GM19099 (cell line): ENCODE results near the gene DEPDC5.

ENCODE experiments used
- POLR2A ChIP-seq: IDR thresholded peaks from 3 replicates; pipeline ENCODE4 v1.6.1; 2011; ENCODE audit warnings: low read depth; ENCODE audit not compliant: insufficient read length; ENCODE audit errors: extremely low read depth

DEPDC5 gene

DNA sequence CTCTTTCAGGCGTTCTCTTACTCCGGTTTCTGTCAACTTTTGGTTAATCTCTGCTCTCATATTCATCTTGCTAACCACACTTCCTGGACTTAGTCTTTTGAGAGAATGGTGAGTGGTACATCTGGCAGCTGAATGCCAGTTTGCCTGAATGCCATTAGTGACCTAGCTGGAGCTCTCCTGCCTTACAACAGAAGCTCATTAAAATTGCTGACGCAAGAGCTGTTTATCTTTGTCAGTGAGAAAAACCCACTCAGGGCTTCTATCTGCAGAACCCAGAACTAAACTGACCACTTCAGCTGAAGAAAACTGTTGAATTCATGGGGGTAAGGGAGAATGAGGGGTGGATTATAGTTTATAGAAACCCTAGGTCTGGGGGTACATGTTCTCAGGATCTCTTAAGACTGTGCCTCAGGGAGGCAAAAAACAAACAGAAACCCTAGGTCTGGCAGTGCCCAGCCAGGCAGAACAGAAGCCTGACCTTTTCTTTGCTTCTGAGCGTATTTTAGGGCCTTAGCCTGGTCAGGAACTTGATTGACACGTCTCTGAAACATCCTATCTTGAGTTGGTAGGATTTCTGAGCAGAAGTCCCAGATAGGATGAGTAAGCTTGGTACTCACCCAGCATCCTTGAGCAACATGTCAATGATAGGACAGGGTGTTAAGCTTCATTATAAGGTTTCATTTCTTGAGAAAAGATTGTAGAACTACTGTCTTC is 137.7 kb downstream of the DEPDC5 start:
- TF ChIP-seq POLR2A: no peak

DNA sequence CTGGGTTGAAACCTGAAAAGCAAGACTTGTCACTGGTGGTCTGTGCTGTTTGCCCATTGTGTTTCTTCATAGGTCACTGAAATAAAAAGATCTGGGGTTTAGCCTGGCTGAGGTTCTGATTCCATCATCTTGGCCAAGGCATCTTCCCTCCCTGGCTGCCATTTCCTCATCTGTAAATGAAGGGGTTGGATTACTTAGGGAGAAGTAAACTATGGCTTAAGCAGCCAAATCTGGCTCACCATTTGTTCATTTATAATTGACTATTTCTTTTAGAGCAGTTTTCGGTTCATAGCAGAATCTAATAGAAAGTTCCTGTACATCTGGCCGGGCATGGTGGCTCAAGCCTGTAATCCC is 138.2 kb downstream of the DEPDC5 start:
- TF ChIP-seq POLR2A: no peak

DNA sequence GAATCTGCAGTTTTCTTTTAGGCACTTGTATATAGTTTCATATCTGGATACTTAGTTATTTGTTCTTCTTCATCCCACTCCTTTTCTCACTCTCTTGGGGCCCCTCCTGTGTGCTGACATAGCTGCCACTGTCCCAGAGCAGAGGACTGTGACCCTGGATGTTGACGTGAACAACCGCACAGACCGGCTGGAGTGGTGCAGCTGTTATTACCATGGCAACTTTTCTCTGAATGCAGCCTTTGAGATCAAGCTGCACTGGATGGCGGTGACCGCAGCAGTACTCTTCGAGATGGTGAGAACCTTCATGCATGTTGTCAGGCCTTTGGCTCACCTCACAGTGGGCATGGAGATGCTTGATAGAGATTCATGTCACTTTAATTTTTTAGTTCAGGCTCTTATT is 139.6 kb downstream of the DEPDC5 start:
- no peak for TF ChIP-seq POLR2A

DNA sequence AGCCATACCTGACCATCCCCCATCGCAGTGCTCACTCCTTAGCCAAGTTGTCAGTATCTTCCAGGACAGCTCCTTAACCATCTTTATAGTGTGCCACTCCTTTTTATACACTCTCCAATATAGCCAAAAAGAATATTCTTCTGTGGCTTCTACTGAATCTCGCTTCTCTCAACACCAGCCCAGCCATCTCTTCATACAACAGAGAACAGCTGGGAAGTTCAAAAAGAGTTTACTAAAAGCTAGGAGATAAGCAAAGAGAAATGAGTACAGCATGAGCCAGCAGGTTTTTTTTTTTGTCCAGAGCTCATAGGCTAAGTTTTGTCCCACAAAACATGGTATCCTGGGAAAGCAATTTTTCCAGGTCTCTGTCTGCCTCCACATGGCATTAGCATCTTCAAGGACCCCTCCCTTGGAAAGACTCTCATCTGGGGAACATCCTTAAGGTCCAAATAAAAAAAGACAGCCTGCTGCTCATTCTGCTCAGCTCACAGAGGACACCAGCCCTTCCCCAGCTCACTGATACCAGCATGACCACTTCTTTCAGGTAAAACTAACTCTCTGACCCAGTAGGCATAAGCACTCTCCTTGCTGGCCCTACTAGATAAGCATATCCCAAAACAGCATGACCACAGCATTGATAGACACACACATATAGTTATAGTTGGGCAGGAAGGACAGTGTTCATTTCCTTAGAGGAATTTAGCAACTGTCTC is 141.7 kb downstream of the DEPDC5 start:
- TF ChIP-seq POLR2A: no peak

DNA sequence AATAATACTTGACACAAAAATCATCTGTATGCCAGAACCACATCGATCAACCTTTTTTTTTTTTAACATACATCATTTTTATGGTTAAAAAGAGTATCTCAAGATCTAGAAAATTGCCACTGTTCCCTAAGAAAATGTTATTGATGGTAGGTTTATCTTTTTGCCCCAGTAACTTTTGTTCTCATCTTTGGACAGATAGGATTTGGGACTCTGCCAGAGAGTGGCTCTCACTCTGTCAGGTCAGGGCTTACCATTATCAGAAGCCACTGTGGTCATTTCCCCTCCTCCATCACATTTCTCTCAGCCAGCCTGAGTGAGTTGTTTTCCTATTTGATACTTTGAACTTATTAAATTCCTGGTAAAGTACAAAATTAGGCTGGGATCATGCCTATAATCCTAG is 142.7 kb downstream of the DEPDC5 start:
- TF ChIP-seq POLR2A: no peak

DNA sequence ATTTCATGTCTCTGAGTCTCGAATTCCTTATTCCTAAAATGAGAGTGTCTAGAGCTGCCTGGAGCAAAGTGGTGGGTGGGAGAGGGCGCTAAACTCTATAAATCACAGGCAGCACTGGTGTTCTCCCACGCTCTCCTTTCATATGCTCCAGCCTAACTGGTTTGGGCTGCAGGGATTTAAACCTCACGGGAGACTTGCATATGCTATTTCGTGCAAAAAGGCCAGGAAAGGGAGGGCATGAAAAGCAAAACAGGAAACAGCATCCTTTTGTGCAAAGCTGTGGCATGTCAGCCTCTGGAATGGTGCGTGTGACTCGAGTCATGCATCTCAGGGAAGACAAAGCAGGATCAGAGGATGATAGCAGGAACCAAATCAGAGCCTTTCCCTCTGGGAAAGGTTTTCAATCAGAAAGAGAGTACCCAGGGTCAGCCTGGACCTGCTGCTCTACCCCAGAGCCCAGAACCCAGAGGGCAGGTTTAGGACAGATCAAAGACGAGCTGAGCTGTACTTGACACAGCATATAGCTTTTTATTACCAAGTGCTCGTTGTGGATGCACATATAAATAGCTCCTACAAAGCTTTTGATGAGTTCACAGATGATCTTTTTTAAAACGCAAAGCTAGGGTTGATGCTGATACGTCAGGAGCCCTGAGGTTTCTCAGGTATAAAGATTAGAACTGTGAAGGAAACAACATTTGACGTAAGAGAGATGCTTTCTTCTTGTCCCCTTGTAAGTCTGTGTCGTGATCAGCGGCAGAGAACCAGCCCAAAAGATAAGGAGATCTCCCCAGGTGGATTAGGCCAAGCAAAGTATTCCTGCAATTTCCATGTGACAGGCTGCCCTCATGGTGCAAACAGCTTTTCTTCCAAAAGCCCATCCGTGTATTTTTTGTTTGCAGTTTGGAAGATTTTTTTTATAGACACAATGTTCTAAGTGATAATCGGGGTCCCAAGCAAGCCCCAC is 144.3 kb downstream of the DEPDC5 start:
- no peak for TF ChIP-seq POLR2A

DNA sequence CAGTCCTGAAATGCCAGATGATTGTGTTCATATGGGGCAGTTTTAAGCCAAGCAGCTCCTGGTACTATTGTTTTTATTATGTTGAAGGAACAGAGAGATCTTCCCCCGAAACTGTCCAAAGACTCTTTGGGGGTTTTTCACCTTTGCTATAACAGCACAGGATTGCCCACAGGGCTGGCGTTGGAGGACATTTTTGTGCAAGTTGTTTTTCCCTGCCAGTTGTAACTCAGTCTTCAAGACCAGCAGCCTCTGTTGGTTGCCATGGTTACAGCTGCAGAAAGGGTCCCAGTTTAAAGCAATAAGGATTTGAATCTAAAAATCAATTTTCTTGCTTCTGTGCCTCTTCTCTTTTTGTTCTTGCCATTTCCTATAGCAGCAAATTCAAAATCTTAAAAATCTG is 145.1 kb downstream of the DEPDC5 start:
- no peak for TF ChIP-seq POLR2A

DNA sequence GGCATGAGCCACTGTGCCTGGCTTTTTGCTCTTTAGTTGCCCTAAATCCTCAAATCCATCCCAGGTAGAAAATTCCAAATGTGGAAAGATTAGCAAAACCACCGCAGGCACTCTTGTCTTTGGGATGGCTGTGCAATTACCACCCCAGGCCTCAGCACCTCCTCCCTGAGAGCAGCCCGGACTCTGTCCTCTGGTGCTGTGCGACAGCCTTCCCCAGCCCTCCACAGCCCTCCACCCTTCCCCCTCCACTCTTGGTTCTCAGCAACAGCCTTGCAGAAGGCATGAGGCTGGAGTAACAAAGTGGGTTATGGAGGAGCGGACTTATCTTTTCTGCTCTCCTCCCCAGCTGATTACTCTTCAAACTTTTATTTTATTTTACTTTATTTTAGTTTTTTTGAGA is 145.8 kb downstream of the DEPDC5 start:
- no peak for TF ChIP-seq POLR2A

DNA sequence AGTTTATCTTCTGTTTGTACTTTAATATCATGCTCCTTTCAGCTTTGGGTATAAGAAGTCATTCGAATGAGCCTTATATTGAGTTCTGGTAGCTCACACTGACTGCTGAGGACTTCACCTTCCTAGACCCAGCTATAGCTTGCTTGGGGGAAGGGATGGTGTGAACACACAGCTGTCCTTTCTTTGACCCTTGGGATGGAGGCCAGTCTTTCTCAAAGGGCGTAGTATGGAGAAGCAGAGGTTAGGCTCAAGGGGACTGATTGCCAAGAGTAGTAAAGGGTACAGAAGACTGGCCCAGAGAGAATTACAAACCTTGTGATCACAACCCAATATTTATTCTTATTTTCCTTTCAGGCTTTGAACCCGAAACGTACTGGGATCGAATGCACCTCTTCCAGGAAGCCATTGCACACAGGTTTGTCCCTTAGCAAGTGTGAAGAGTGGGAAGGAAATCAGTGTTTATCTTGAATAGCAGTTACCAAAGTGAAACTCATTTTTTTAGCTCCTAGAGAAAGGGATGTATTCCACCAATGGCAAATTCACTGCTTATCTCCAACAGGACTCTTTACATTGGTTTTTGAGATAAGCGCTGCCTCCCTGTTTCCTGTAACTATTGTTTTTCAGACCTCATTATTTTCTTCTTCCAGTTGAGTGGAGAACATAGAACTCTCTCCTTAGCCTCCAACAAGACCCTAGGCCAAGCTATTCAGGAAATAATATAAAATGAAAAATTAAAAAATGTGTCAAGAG is 147.7 kb downstream of the DEPDC5 start:
- TF ChIP-seq POLR2A: no peak

DNA sequence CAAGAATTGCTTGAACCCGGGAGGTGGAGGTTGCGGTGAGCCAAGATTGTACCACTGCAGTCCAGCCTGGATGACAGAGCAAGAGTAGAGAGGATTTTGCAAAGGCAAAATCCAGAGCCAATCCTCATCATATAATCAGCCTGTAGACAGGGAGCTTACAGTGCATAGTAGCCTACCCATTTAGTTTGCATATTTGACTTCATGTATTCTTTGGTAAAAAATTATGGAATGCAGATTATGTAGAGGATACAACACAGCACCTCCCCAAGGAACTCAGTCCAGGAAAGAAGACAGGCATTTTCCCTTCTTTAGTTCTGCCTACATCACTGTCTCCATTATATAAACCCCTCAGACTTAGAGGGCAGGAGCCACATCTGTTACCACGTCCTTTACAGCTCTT is 150.8 kb downstream of the DEPDC5 start:
- TF ChIP-seq POLR2A: no peak

DNA sequence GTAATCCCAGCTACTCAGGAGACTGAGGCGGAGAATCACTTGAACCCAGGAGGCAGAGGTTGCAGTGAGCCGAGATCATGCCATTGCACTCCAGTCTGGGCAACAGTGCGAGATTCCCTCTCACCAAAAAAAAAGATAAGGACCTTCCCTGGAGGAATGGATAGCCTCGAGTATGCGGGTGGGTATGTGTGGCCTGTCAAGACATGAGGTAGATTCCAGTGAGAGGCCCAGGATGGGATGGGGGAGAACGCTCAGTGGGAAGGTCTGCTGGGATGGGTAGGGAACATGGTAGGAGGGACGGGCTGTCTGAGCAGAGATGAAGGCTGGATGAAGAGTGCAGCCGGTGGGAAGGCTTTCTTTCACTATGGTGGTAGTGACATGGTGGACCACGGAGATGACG is 151.5 kb downstream of the DEPDC5 start:
- no peak for TF ChIP-seq POLR2A

DNA sequence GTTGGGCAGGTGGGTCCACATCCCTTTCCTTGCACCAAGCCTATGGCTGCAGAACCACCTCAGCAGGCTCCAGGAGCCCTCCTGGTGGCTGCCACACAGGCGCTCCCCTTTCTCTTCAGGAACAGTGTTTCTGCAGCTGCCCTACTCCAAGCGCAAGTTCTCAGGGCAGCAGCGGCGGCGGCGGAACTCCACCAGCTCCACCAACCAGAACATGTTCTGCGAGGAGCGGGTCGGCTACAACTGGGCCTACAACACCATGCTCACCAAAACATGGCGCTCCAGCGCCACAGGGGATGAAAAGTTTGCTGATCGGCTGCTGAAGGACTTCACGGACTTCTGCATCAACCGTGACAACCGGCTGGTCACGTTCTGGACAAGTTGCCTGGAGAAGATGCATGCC is 152.3 kb downstream of the DEPDC5 start:
- no peak for TF ChIP-seq POLR2A

DNA sequence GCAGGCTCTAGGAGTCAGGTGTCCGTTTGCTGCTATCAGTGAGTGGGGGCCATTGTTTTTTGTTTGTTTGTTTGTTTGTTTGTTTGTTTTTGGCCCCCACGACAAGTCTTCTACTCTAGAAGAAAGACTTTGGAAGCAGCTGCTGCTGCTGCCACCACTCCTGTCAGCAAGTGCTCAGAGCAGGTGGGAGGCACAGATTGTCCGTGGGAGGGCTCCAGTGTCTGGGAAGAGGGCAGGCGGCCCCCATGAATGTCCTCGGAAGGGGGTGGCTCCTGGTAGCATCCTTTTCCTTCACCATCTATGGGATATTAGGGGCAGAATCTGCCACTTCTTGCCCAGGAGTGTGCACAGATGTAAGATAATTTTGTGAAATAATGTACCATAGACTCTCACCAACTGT is 152.8 kb downstream of the DEPDC5 start:
- TF ChIP-seq POLR2A: no peak

DNA sequence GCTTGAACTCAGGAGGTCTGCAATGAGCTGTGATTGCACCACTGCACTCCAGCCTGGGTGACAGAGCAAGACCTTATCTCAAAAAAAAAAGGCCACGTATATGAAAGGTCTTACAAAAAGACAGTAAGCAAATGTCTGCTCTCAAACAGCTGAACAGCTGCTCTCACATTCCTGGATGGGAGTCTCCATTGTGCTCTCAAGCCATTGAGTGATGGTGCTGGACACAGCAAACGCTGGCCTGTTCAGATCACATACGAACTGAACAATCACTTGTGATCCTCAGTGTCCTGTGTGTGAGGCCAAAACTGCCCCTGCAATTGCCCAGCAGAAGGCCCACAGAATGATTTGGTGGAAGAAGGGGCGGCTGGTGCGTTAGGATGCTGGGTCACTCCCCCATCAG is 156.2 kb downstream of the DEPDC5 start:
- no peak for TF ChIP-seq POLR2A
